Gastroesophageal sphincter (tissue), 4 donors: Measurements from ENCODE around the gene ZNF200. TPM values are rescaled to one million over a fixed set of nuclear protein-coding genes. Genes with fewer than 3 reads are reported as not detected.
A peak's percentile ranks its signal among the peaks of the same experiment; 100 is the strongest.

Experiments used
- ATAC-seq: fragments of 150-250 bp; one replicate; pipeline ENCODE4 v1.9.1; 2016; ENCODE audit warnings: mild to moderate bottlenecking, moderate library complexity
- H3K27ac ChIP-seq, 4 donors: fragments of 200-600 bp; sonication (generic) in 3 of 4; 1 replicate in 3 of 4; 2 replicates in 1 of 4; pipeline ENCODE4 v1.5.1; 2016 to 2019
- H3K27me3 ChIP-seq: fragments of 200-600 bp; sonication (generic); one replicate; pipeline ENCODE4 v1.5.1; 2019
- H3K36me3 ChIP-seq, 2 donors: fragments of 200-600 bp; sonication (generic); one replicate each; pipeline ENCODE4 v1.5.1; 2019; ENCODE audit warnings: control low read depth in 1 of 2
- H3K4me1 ChIP-seq, 3 donors: fragments of 200-600 bp; sonication (generic); 1 replicate in 2 of 3; 2 replicates in 1 of 3; pipeline ENCODE4 v1.5.1; 2016 to 2019; ENCODE audit warnings: control low read depth in 2 of 3
- H3K4me3 ChIP-seq, 2 donors: fragments of 200-600 bp; sonication (generic); one replicate each; pipeline ENCODE4 v1.5.1; 2019; ENCODE audit warnings: mild to moderate bottlenecking in 1 of 2, moderate library complexity in 1 of 2
- H3K9me3 ChIP-seq, 3 donors: fragments of 200-600 bp; sonication (generic); one replicate each; pipeline ENCODE4 v1.5.1; 2017 to 2019; ENCODE audit warnings: control low read depth in 2 of 3
- CTCF ChIP-seq, 4 experiments: fragments of 200-600 bp in 2 of 4; fragments of 450-650 bp in 2 of 4; sonication (generic) in 1 of 4; IDR thresholded peaks; one replicate each; pipeline ENCODE4 v1.5.1; 2017 to 2019; ENCODE audit warnings: antibody characterized with exemption in 4 of 4, mild to moderate bottlenecking in 2 of 4, moderate library complexity in 2 of 4
- EP300 ChIP-seq: sonication (generic); formaldehyde crosslinking; IDR thresholded peaks from one replicate; pipeline ENCODE4 v1.6.1; 2017; ENCODE audit warnings: antibody characterized with exemption, mild to moderate bottlenecking
- POLR2A ChIP-seq, 2 donors: fragments of 450-650 bp; IDR thresholded peaks; one replicate each; pipeline ENCODE4 v1.6.1; 2017; ENCODE audit warnings: antibody characterized with exemption in 2 of 2, mild to moderate bottlenecking in 2 of 2, moderate library complexity in 1 of 2
- POLR2AphosphoS5 ChIP-seq: sonication (generic); formaldehyde crosslinking; IDR thresholded peaks from one replicate; pipeline ENCODE4 v1.6.1; 2017; ENCODE audit warnings: antibody characterized with exemption
- WGBS, 2 donors: methylation state at CpG; one replicate each; pipeline ENCODE4 v1.1.5; 2018; ENCODE audit warnings: low coverage in 1 of 2; 5-methylcytosine and 5-hydroxymethylcytosine counted together
- total RNA-seq, 4 donors: library from RNA; depleted of rRNA; stranded (reverse); fragments of >200 nt; gene quantifications; one replicate each; pipeline ENCODE4 v1.1.0, GENCODE V29; 2016

ZNF200 gene
- total RNA-seq, 4 donors from 2014 or later: 5.2 to 11.8 (median 8.0) TPM

GRCh38 chr16:3259836-3260235 is 24.9 kb upstream of the ZNF200 start:
- H3K4me1 ChIP-seq: peaks cover 0 to 13% (median 0%) of the 10 kb centered on the region in 3 donors
- TF ChIP-seq POLR2A (IDR thresholded peaks at IDR 0.05) (no peak), CTCF (IDR thresholded peaks at IDR 0.05) (no peak), POLR2AphosphoS5 (no peak), EP300 (no peak)
- peaks cover 21% of the 10 kb centered on the region for H3K27me3 ChIP-seq
- peaks cover 0 to under 1% (median 0%) of the 10 kb centered on the region in 3 donors for H3K9me3 ChIP-seq
- ATAC-seq: no peak
- no peaks in the 10 kb centered on the region for H3K36me3 ChIP-seq
- H3K4me3 ChIP-seq: no peak overlapping the region
- WGBS, 2 donors: 80 to 88% methylated on average over 8 of the region's 8 CpGs
- H3K27ac ChIP-seq: no peak overlapping the region

- Histone ChIP-seq H3K27ac (no peak overlapping the region), H3K9me3 (no peaks in the 10 kb centered on the region), H3K4me3 (no peak overlapping the region), H3K27me3 (peaks cover 30% of the 10 kb centered on the region), H3K4me1 (no peaks in the 10 kb centered on the region), H3K36me3 (no peaks in the 10 kb centered on the region)
- peak; percentile 10 for ATAC-seq
- WGBS, 2 donors: 80% methylated on average over 1 of the region's 9 CpGs; no CpG with 5 or more reads in 1 of the 2 donors
- no peak for TF ChIP-seq EP300
- no peak for TF ChIP-seq CTCF (IDR thresholded peaks at IDR 0.05)
- TF ChIP-seq POLR2AphosphoS5: no peak
- TF ChIP-seq POLR2A (IDR thresholded peaks at IDR 0.05): no peak
Measured at GRCh38 chr16:3256866-3257465, 22.0 kb upstream of the ZNF200 start.

GRCh38 chr16:3256146-3256865 is 21.3 kb upstream of the ZNF200 start, which contains the start of gene MEFV:
TSS of gene MEFV (minus strand) at chr16:3256633. CDS start at chr16:3256587, 46 bp downstream.
- Histone ChIP-seq H3K27ac (no peak within 1 kb of the TSS), H3K4me1 (no peaks in the 10 kb centered on the region), H3K4me3 (peak within 1 kb of the TSS in 1 of 2 donors; percentile 11), H3K36me3 (no peaks in the 10 kb centered on the region), H3K27me3 (peaks cover 30% of the 10 kb centered on the region), H3K9me3 (no peaks in the 10 kb centered on the region)
- 79% methylated on average over 5 of the region's 14 CpGs; no CpG with 5 or more reads in 1 of the 2 donors for whole genome bisulfite sequencing, 2 donors
- peak; percentile 40 for ATAC-seq
- TF ChIP-seq EP300 (no peak), CTCF (IDR thresholded peaks at IDR 0.05) (no peak), POLR2AphosphoS5 (no peak), POLR2A (IDR thresholded peaks at IDR 0.05) (no peak)

GRCh38 chr16:3254309-3254708 is 19.4 kb upstream of the ZNF200 start:
- H3K27ac ChIP-seq: no peak overlapping the region
- no peaks in the 10 kb centered on the region for H3K4me1 ChIP-seq
- no peak for ATAC-seq
- no peak overlapping the region for H3K4me3 ChIP-seq
- WGBS, 2 donors: 60% methylated on average over 1 of the region's 35 CpGs; no CpG with 5 or more reads in 1 of the 2 donors
- TF ChIP-seq EP300: no peak
- no peak for TF ChIP-seq CTCF (IDR thresholded peaks at IDR 0.05)
- no peak for TF ChIP-seq POLR2AphosphoS5
- TF ChIP-seq POLR2A (IDR thresholded peaks at IDR 0.05): no peak
- H3K27me3 ChIP-seq: peaks cover 41% of the 10 kb centered on the region
- H3K36me3 ChIP-seq: no peaks in the 10 kb centered on the region
- no peaks in the 10 kb centered on the region for H3K9me3 ChIP-seq

- no peak for TF ChIP-seq CTCF (IDR thresholded peaks at IDR 0.05)
- Histone ChIP-seq H3K4me1 (no peaks in the 10 kb centered on the region), H3K4me3 (no peak overlapping the region), H3K9me3 (no peaks in the 10 kb centered on the region), H3K27ac (no peak overlapping the region), H3K36me3 (no peaks in the 10 kb centered on the region), H3K27me3 (peaks cover 51% of the 10 kb centered on the region)
- WGBS, 2 donors: 54 to 57% methylated on average over 2 to 3 of the region's 4 CpGs
- ATAC-seq: no peak
Measured at GRCh38 chr16:3252967-3253366, 18.0 kb upstream of the ZNF200 start.
